ENCODE measurements around the gene PSME3. TPM values are rescaled to one million over a fixed set of nuclear protein-coding genes. Genes with fewer than 3 reads are reported as not detected.

PSME3 gene
- total and polyA plus RNA-seq, 9 of the 15 experiments (the other 6 are each of a cell fraction or from before 2014, with no cell fraction given), result 31.2 to 275 (median 141) TPM

DNA sequence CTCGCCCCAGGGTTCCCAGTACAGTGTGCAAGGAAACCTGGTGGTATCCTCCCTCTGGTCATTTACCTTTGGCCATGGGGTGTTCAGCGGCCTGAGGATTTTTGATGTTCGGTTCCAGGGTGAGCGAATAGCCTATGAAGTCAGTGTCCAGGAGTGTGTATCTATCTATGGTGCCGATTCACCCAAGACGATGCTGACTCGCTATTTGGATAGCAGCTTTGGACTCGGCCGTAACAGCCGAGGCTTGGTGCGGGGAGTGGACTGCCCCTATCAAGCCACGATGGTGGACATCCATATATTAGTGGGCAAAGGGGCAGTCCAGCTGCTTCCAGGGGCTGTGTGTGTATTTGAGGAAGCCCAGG lies 12.3 kb downstream of the PSME3 start:
- no peaks in the 10 kb centered on the region; the same call in 2 of the 3 replicates for H3K79me2 ChIP-seq (ENCODE audit: control insufficient read depth, insufficient read depth, low read length)
- no peaks in the 10 kb centered on the region for H3K27me3 ChIP-seq (ENCODE audit: control insufficient read depth in 2 of 2, insufficient read depth in 2 of 2, low read length in 2 of 2)
- no peak overlapping the region for H2AFZ ChIP-seq (ENCODE audit: low read depth, low read length)
- intact Hi-C loops (cut with micrococcal nuclease), result no loop called here
- H4K20me1 ChIP-seq (replicated peaks; ENCODE audit: control insufficient read depth, insufficient read depth, low read length), result 0 out of 2 replicates have a peak, but pooled peaks cover 2% of the 10 kb centered on the region
- H3K27ac ChIP-seq (ENCODE audit: extremely low read depth, low read depth, low read length), result no peak overlapping the region
- no peaks in the 10 kb centered on the region for H3K9me3 ChIP-seq (replicated peaks; ENCODE audit: control insufficient read depth, insufficient read depth, low read depth, low read length)
- ATAC-seq, result no peak
- H3K4me3 ChIP-seq, result no peak overlapping the region
- no peak for FAIRE-seq
- no peak for DNase-seq (ENCODE audit: extremely low read depth in 1 of 4, low spot score in 3 of 4)
- in situ Hi-C loops (cut with MboI), result no loop called here
- no TSS peak for BruUV-seq (replicated peaks)
- H3K4me1 ChIP-seq (replicated peaks in 1 of 2; ENCODE audit: control insufficient read depth in 2 of 2, insufficient read depth in 2 of 2, low read length in 2 of 2), result peaks cover 3 to 10% of the 10 kb centered on the region in 2 experiments; a peak in 3 of 5 replicates
- POLR2A ChIA-PET, result interaction anchor here (0.6 to 1.9 kb wide), 10 partner anchors 7 to 153 kb away, joined by 3 to 6 read pairs (median 4); partner anchors contain the start of gene RPL27
- 91% methylated on average over 12 of the region's 12 CpGs for WGBS (ENCODE audit: insufficient coverage, low coverage, missing lambda C conversion rate)
- no peak overlapping the region for H3K4me2 ChIP-seq (ENCODE audit: insufficient read depth, low read length)
- H3K9ac ChIP-seq (ENCODE audit: insufficient read depth in 1 of 2, low read depth in 2 of 2, low read length in 2 of 2), result no peak overlapping the region
- no peaks in the 10 kb centered on the region for H3K9me1 ChIP-seq (ENCODE audit: control insufficient read depth, insufficient read depth, low read length)
- CTCF ChIA-PET (ENCODE audit: low intra/inter-chr PET ratio), result interaction anchor here (4.7 kb wide), 1 partner anchor 92 kb away, joined by 37 read pairs; no protein-coding TSS in a partner anchor
- peaks cover 52% of the 10 kb centered on the region for H3K36me3 ChIP-seq (ENCODE audit: control insufficient read depth, insufficient read depth, low read length)
- TF ChIP-seq SRSF3 (IDR thresholded peaks at IDR 0.05; ENCODE audit: insufficient read depth, low read length), result no peak
- no peak for TF ChIP-seq ZNF311 (CRISPR knock-in tag; IDR thresholded peaks at IDR 0.05)
- no peak for TF ChIP-seq NRF1 (conservative IDR thresholded peaks at IDR 0.05 in 1 of 2, IDR thresholded peaks at IDR 0.05 in 1 of 2)
- TF ChIP-seq, protein P1, sequence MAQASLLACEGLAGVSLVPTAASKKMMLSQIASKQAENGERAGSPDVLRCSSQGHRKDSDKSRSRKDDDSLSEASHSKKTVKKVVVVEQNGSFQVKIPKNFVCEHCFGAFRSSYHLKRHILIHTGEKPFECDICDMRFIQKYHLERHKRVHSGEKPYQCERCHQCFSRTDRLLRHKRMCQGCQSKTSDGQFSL (CRISPR knock-in tag; IDR thresholded peaks at IDR 0.05), result no peak
- TF ChIP-seq, protein P1 (tag; IDR thresholded peaks at IDR 0.05), result no peak
- TF ChIP-seq, protein P2, sequence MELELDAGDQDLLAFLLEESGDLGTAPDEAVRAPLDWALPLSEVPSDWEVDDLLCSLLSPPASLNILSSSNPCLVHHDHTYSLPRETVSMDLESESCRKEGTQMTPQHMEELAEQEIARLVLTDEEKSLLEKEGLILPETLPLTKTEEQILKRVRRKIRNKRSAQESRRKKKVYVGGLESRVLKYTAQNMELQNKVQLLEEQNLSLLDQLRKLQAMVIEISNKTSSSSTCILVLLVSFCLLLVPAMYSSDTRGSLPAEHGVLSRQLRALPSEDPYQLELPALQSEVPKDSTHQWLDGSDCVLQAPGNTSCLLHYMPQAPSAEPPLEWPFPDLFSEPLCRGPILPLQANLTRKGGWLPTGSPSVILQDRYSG (tag; conservative IDR thresholded peaks at IDR 0.05; ENCODE audit: low read depth), result no peak

Measured in K562 (cell line).